ENCODE measurements around the gene RND2. TPM values are rescaled to one million over a fixed set of nuclear protein-coding genes. Genes with fewer than 3 reads are reported as not detected.
"Not testable (repeated sequence)": the region's sequence is repeated elsewhere in the genome, so short reads cannot be mapped to it uniquely, and the experiment has no call there.

Gene RND2
- total RNA-seq, 1 experiment from 2014 or later: 0.40 TPM

GRCh38 chr17:43043307-43043706 lies 18.3 kb downstream of the RND2 start:
- intact Hi-C loops (cut with micrococcal nuclease; ENCODE audit: unreplicated experiment): no loop called here
- Mint-ChIP-seq H3K27me3 (ENCODE audit: unreplicated experiment) (no peaks in the 10 kb centered on the region), H3K36me3 (ENCODE audit: insufficient read depth, unreplicated experiment) (peaks cover 16% of the 10 kb centered on the region), H3K27ac (ENCODE audit: unreplicated experiment) (no peak overlapping the region), H3K4me1 (ENCODE audit: low read depth, unreplicated experiment) (no peaks in the 10 kb centered on the region), H3K9me3 (ENCODE audit: low read depth, unreplicated experiment) (no peaks in the 10 kb centered on the region), H3K4me3 (ENCODE audit: low read depth, unreplicated experiment) (no peak overlapping the region)
- BruUV-seq (replicated peaks): no TSS peak
- CTCF ChIA-PET: interaction anchor here (1.5 kb wide), 1 partner anchor 12 kb away, joined by 4 read pairs; no protein-coding TSS in a partner anchor
- DNase-seq: no peak
- TF ChIP-seq CTCF (IDR thresholded peaks at IDR 0.05; ENCODE audit: unreplicated experiment): no peak

- DNase-seq: no peak
- H3K4me3 Mint-ChIP-seq (ENCODE audit: low read depth, unreplicated experiment): no peak overlapping the region
- peaks cover 20% of the 10 kb centered on the region for H3K36me3 Mint-ChIP-seq (ENCODE audit: insufficient read depth, unreplicated experiment)
- no peak for TF ChIP-seq CTCF (IDR thresholded peaks at IDR 0.05; ENCODE audit: unreplicated experiment)
- H3K4me1 Mint-ChIP-seq (ENCODE audit: low read depth, unreplicated experiment): no peaks in the 10 kb centered on the region
- H3K27ac Mint-ChIP-seq (ENCODE audit: unreplicated experiment): no peak overlapping the region
- H3K9me3 Mint-ChIP-seq (ENCODE audit: low read depth, unreplicated experiment): no peaks in the 10 kb centered on the region
- intact Hi-C loops (cut with micrococcal nuclease; ENCODE audit: unreplicated experiment): no loop called here
- BruUV-seq (replicated peaks): no TSS peak
- H3K27me3 Mint-ChIP-seq (ENCODE audit: unreplicated experiment): no peaks in the 10 kb centered on the region
- CTCF ChIA-PET: no interaction called here
Observed at GRCh38 chr17:43044024-43044423, 19.0 kb downstream of the RND2 start.

DNA sequence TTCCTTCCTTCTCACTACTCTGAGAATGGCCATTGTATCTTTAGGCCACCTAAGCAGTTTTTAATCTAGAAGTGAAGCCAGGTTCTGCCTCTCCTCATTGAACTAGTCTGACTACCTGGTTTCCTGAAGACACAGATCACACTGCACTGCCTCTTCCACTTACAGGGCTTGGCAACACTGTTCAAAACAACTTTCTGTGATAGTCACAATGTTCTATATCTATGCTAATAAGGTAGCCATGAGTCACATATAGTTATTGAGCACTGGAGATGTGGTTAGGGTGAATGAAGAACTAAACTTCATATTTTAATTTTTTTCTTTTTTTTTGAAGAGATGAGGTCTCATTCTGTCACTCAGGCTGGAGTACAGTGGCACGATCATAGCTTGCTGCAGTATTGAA lies 26.9 kb downstream of the RND2 start:
- no peak for DNase-seq
- intact Hi-C loops (cut with micrococcal nuclease; ENCODE audit: unreplicated experiment): no loop called here
- no peak overlapping the region for H3K4me3 Mint-ChIP-seq (ENCODE audit: low read depth, unreplicated experiment)
- no peaks in the 10 kb centered on the region for H3K4me1 Mint-ChIP-seq (ENCODE audit: low read depth, unreplicated experiment)
- no peak overlapping the region for H3K27ac Mint-ChIP-seq (ENCODE audit: unreplicated experiment)
- peaks cover 58% of the 10 kb centered on the region for H3K36me3 Mint-ChIP-seq (ENCODE audit: insufficient read depth, unreplicated experiment)
- no peaks in the 10 kb centered on the region for H3K27me3 Mint-ChIP-seq (ENCODE audit: unreplicated experiment)
- no TSS peak for BruUV-seq (replicated peaks)
- CTCF ChIA-PET: interaction anchor here (0.6 kb wide), 1 partner anchor 466 kb away, joined by 4 read pairs; no protein-coding TSS in a partner anchor
- no peak for TF ChIP-seq CTCF (IDR thresholded peaks at IDR 0.05; ENCODE audit: unreplicated experiment)
- H3K9me3 Mint-ChIP-seq (ENCODE audit: low read depth, unreplicated experiment): no peaks in the 10 kb centered on the region

DNA sequence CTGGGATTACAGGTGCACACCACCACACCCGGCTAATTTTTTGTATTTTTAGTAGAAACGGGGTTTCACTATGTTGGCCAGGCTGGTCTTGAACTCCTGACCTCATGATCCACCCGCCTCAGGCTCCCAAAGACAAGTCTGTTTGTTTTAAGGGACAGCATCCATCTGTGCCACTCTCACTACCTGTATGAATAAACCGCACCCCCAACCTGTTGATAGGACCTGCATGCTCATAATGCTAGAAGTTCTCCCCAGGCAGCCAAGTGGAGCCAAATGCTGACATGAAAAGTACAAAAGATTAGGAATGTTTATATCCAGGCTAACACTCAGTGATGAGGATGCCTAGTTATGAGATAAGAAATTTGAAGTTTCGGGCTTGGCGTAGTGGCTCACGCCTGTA lies 28.0 kb downstream of the RND2 start:
- H3K4me3 Mint-ChIP-seq (ENCODE audit: low read depth, unreplicated experiment); H3K27ac Mint-ChIP-seq (ENCODE audit: unreplicated experiment); BruUV-seq (replicated peaks); H3K9me3 Mint-ChIP-seq (ENCODE audit: low read depth, unreplicated experiment); intact Hi-C loops (cut with micrococcal nuclease; ENCODE audit: unreplicated experiment); H3K27me3 Mint-ChIP-seq (ENCODE audit: unreplicated experiment); DNase-seq; H3K4me1 Mint-ChIP-seq (ENCODE audit: low read depth, unreplicated experiment); CTCF ChIA-PET: not testable (repeated sequence)
- peaks cover 53% of the 10 kb centered on the region for H3K36me3 Mint-ChIP-seq (ENCODE audit: insufficient read depth, unreplicated experiment)

GRCh38 chr17:43056051-43056450 lies 31.0 kb downstream of the RND2 start:
- H3K4me3 Mint-ChIP-seq (ENCODE audit: low read depth, unreplicated experiment): no peak overlapping the region
- no peaks in the 10 kb centered on the region for H3K9me3 Mint-ChIP-seq (ENCODE audit: low read depth, unreplicated experiment)
- BruUV-seq (replicated peaks): no TSS peak
- H3K36me3 Mint-ChIP-seq (ENCODE audit: insufficient read depth, unreplicated experiment): peaks cover 36% of the 10 kb centered on the region
- no peaks in the 10 kb centered on the region for H3K27me3 Mint-ChIP-seq (ENCODE audit: unreplicated experiment)
- intact Hi-C loops (cut with micrococcal nuclease; ENCODE audit: unreplicated experiment): no loop called here
- CTCF ChIA-PET: interaction anchor here (0.9 kb wide), 1 partner anchor 11 kb away, joined by 3 read pairs; no protein-coding TSS in a partner anchor
- no peak for TF ChIP-seq CTCF (IDR thresholded peaks at IDR 0.05; ENCODE audit: unreplicated experiment)
- no peaks in the 10 kb centered on the region for H3K4me1 Mint-ChIP-seq (ENCODE audit: low read depth, unreplicated experiment)
- H3K27ac Mint-ChIP-seq (ENCODE audit: unreplicated experiment): no peak overlapping the region
- no peak for DNase-seq
